GM12864 (cell line): ENCODE results near the gene EPHB3.

ENCODE experiments used
- DNase-seq: peaks from one replicate; pipeline ENCODE4 v3.0.0-alpha.2; 2011; ENCODE audit warnings: low read depth
- H3K4me3 ChIP-seq: 2 replicates; pipeline ENCODE4 v1.5.1; 2011; ENCODE audit warnings: mild to moderate bottlenecking, low read depth, low read length, control low read depth
- TF ChIP-seq, protein P1 (sequence below): IDR thresholded peaks from 2 replicates; pipeline ENCODE4 v1.5.1; 2011; ENCODE audit warnings: low read depth, mild to moderate bottlenecking, moderate library complexity, low read length, control low read depth, inconsistent platforms; ENCODE audit errors: missing control alignments

Gene EPHB3

DNA sequence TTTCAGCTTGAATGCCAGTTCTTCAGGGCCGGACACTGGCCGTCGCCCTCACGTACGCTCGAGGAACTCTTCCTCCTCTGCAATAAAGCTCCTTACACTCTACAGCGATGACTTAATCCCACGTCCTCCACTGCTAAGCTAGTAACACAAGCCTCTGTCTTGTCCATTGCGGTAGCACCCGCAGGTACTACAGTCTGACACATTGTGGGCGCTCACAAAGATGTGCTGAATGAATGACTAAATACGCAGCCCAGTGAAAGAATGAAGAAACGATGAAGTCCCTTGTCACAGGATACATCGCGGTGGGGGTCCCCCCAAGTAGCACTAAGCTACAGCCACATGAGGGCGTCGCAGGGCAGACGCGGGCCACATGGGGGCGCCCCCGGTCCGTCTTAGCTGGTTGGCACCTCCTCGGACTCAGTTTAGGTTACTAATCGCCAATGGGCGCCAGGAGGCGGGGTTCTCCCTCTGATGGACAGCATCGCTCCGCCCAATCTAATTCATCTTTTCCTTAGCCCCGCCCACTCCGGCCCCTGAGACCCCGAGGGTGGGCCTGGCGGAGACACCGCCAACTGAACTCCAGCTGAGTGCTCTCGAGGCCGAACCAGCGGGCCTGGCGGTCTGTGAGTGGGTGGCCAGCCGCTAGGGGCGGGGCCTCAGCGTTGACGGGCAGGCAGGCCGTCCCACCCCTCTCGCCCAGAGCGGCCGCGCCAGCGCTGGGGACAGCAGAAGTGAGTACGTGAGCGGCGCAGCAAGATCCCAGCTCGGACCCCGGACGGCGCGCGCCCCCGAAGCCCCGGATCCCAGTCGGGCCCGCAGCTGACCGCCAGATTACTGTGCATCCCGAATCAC is at the start of gene EPHB3:
TSS of gene EPHB3 (plus strand) at position 725 of the 852 bp plus-strand sequence. CDS start 451 bp downstream, outside the sequence.
- no peak within 1 kb of the TSS; the same call in 1 of the 2 replicates for H3K4me3 ChIP-seq
- TF ChIP-seq, protein P1, sequence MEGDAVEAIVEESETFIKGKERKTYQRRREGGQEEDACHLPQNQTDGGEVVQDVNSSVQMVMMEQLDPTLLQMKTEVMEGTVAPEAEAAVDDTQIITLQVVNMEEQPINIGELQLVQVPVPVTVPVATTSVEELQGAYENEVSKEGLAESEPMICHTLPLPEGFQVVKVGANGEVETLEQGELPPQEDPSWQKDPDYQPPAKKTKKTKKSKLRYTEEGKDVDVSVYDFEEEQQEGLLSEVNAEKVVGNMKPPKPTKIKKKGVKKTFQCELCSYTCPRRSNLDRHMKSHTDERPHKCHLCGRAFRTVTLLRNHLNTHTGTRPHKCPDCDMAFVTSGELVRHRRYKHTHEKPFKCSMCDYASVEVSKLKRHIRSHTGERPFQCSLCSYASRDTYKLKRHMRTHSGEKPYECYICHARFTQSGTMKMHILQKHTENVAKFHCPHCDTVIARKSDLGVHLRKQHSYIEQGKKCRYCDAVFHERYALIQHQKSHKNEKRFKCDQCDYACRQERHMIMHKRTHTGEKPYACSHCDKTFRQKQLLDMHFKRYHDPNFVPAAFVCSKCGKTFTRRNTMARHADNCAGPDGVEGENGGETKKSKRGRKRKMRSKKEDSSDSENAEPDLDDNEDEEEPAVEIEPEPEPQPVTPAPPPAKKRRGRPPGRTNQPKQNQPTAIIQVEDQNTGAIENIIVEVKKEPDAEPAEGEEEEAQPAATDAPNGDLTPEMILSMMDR: peak; percentile 88
- DNase-seq: peak; percentile 60

DNA sequence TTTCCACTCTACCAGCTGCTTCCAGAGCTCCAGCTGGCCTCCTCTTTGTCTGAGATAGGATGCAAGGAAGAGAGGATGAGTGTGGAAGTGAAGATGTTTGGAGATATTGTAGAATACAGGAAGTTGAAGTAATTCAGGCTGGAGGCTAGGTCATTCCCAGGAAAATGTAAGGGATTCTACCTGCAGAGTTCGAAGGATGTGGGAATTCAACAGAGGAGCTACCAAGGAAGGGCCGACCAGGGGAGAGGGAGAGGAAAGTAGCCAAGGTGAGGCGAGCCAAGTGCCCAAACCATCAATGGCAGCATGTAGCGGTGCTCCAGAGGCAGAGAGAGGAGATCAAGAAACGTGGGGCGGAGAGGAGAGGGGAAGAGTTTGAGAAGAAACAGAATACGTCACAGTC is 49.0 kb upstream of the EPHB3 start:
- H3K4me3 ChIP-seq: no peak overlapping the region
- TF ChIP-seq, protein P1: no peak
- DNase-seq: no peak

DNA sequence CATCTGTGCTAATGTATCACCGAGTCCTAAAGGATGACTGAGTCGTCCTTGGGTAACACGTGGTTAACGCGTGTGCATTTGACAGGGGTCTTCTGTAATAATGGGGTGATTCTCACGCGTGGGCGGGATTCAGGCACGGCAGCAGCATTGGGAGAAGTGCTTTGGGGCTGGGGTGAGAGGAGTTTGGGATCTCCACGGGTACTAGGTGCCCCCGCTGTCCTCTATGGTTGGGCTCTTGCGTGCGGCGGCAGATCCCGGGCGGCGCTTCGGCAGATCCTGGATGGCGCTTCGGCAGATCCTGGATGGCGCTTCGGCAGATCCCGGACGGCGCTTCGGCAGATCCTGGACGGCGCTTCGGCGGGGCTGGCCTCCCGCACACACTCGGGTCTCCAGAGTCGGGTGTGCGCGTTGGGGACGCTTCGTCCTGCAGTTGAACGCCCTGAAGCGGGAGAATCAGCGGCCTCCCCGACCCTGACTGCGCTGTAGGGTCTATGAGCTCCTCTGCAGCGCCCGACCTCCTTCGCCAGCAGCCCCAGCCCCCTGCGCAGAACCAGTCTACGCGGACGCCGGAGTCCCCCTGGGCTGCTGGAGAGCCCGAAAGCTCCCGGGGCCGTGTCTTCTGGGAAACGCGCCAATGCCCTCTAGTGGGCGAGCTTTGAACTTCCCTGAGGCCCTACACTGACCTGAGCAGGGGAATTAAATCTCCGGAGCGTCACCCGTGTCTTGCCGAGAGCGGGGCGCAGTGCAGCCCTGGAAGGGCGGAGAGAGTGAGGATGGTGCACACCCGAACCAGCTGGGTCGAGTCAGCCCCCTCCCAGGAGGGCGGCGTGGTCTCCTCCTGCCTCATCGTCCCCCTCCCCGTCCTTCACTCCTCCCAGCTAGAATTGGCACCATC is 48.1 kb upstream of the EPHB3 start:
- H3K4me3 ChIP-seq: no peak overlapping the region
- TF ChIP-seq, protein P1: peak; percentile 87

DNA sequence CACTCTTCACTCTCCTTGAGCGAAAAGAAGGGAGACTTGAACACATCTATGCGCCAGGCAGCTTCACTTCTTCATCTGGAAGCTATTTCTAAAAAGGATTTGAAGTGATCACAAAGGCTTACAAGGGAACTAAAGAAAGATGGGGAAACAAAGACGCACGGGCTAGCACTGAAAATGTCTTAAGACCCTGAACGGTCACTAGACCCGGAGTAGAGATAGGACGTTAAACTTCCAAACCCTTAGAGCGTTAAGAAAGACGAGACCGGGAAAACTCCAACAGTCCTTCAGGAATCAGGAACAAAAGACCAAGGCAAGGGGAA is 47.5 kb upstream of the EPHB3 start:
- no peak for DNase-seq
- TF ChIP-seq, protein P1: no peak

More for the DNA sequence above, 48.1 kb upstream of the EPHB3 start:
- peak; percentile 26 for DNase-seq

DNA sequence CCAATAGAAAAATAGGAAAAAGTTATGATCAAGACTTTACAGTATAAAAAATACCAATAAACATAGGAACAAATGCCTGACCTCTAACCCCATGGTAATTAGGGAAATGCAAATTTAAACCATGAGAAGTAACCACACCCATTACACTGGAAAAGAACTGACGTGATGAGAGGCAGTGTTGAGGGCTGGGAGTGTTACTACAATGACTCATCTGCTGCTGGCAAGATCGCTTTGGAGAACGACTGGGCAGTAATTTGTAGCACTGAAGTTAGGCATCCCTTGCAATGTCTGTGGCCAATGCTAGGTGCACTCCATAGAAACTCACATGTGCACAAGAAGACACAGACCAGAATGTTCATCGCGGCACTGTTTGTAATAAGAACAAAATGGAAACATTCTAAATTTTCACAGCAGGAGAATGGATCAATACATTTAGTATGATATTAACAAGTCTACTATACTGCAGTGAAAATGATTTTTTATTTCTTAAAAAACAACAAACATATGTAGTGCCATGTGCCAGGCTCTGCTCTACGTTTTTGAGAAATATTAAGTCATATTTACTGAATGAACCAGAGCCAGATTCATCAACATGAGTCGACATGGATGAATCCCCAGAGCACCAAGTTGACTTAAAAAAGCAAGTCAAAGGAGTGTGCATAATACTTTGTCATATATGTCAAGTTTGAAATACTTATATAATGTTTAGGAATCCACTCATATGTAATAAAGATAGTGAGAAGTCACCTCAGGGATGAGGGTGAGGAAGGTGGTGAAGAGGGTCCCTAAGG is 37.6 kb upstream of the EPHB3 start:
- H3K4me3 ChIP-seq: no peak overlapping the region
- DNase-seq: no peak
- TF ChIP-seq, protein P1: no peak

More for the DNA sequence above, 47.5 kb upstream of the EPHB3 start:
- no peak overlapping the region for H3K4me3 ChIP-seq

DNA sequence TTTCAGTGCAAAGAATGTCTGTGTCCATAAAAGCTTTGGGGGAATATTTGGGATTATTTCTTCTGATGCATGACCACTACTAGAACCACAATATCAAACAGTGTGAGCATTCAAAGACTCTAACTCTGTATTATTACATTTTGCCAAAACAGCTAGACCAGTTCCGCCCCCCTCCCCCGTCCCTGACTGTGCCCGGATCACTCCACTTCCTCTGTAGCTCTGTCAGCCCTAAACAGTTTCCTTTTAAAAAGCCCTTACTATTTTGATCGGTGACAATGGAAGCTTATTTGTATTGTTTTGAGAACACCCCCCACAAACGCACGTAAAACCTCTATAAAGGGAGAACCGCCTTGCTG is 36.6 kb upstream of the EPHB3 start:
- H3K4me3 ChIP-seq: peak overlapping the region; percentile 6
- DNase-seq: no peak
- TF ChIP-seq, protein P1: no peak
